Endothelial cell of umbilical vein (primary cell): ENCODE data around the gene MRAP. TPM values are rescaled to one million over a fixed set of nuclear protein-coding genes. Genes with fewer than 3 reads are reported as not detected.
"Not testable (repeated sequence)": the region's sequence is repeated elsewhere in the genome, so short reads cannot be mapped to it uniquely, and the experiment has no call there.

ENCODE experiments used
- BruUV-seq: library from RNA; stranded (reverse); fragments of 400-500 nt; replicated peaks from 2 replicates; lab custom pipeline; 2021; lab: Mats Ljungman, UMichigan
- CTCF ChIA-PET: fragments of 300-600, 350-600 bp; sonication (Branson Sonifier 250); formaldehyde crosslinking; loops from one replicate; lab custom pipeline; 2021; ENCODE audit warnings: antibody characterized with exemption, inconsistent platforms; lab: Charles Lee
- POLR2A ChIA-PET: fragments of 300-600, 350-600 bp; sonication (Branson Sonifier 250); formaldehyde crosslinking; loops from one replicate; lab custom pipeline; 2021; ENCODE audit warnings: antibody characterized with exemption, inconsistent platforms; lab: Charles Lee
- DNase-seq: peaks from one replicate; pipeline ENCODE4 v3.0.0-alpha.2; 2011; ENCODE audit warnings: low read depth, low spot score
- FAIRE-seq: peaks from 2 replicates; lab custom pipeline; 2011; peaks lifted over from hg19 to GRCh38; lab: Jason Lieb, UNC
- H2AFZ ChIP-seq: 2 replicates; pipeline ENCODE4 v1.6.0; 2012; ENCODE audit warnings: low read depth, low read length, control low read depth, inconsistent platforms
- H3K27ac ChIP-seq: 2 replicates; pipeline ENCODE4 v1.5.1; 2011; ENCODE audit warnings: low read depth, mild to moderate bottlenecking, control low read depth, low read length, moderate library complexity; ENCODE audit not compliant: insufficient read depth
- H3K27me3 ChIP-seq, 2 experiments: 2 replicates each; pipeline versions ENCODE4 v1.6.0 to v1.6.1; 2011; ENCODE audit warnings: low read length in 2 of 2, mixed read lengths in 1 of 2; ENCODE audit not compliant: control insufficient read depth in 2 of 2, insufficient read depth in 2 of 2
- H3K36me3 ChIP-seq, 2 experiments: 2 replicates in 1 of 2; 3 replicates in 1 of 2; pipeline ENCODE4 v1.5.1; 2011; ENCODE audit warnings: low read length in 2 of 2, mild to moderate bottlenecking in 1 of 2, moderate library complexity in 1 of 2; ENCODE audit not compliant: control insufficient read depth in 2 of 2, insufficient read depth in 2 of 2; ENCODE audit errors: extremely low read depth in 1 of 2
- H3K4me1 ChIP-seq: 3 replicates; pipeline ENCODE4 v1.5.1; 2011; ENCODE audit warnings: mild to moderate bottlenecking, low read length; ENCODE audit not compliant: control insufficient read depth, insufficient read depth; ENCODE audit errors: extremely low read depth
- H3K4me2 ChIP-seq: 2 replicates; pipeline ENCODE4 v1.6.1; 2011; ENCODE audit warnings: low read length, control low read depth, mixed read lengths; ENCODE audit not compliant: insufficient read depth
- H3K4me3 ChIP-seq, 3 experiments: fragments of 200-600 bp in 1 of 3; sonication (generic), shearing (Covaris generic) in 1 of 3; replicated peaks in 1 of 3; 2 replicates each; pipeline ENCODE4 v1.5.1; 2011 to 2016; ENCODE audit warnings: control low read depth in 3 of 3, low read length in 3 of 3, mild to moderate bottlenecking in 2 of 3, inconsistent platforms in 1 of 3, low read depth in 1 of 3, moderate library complexity in 1 of 3; ENCODE audit not compliant: insufficient read depth in 1 of 3
- H3K79me2 ChIP-seq: 2 replicates; pipeline ENCODE4 v1.6.0; 2012; ENCODE audit warnings: low read length, inconsistent platforms; ENCODE audit not compliant: control insufficient read depth, insufficient read depth
- H3K9ac ChIP-seq: replicated peaks from 2 replicates; pipeline ENCODE3; 2011; ENCODE audit warnings: low read length, control low read depth; ENCODE audit not compliant: insufficient read depth; ENCODE audit errors: extremely low read depth
- H3K9me1 ChIP-seq: replicated peaks from 3 replicates; pipeline ENCODE4 v1.6.0; 2011; ENCODE audit warnings: mild to moderate bottlenecking, low read length; ENCODE audit not compliant: control insufficient read depth, insufficient read depth; ENCODE audit errors: extremely low read depth
- H3K9me3 ChIP-seq: replicated peaks from 2 replicates; pipeline ENCODE4 v1.5.1; 2012; ENCODE audit warnings: low read length, inconsistent platforms; ENCODE audit not compliant: control insufficient read depth, insufficient read depth
- H4K20me1 ChIP-seq: replicated peaks from 2 replicates; pipeline ENCODE3; 2011; ENCODE audit warnings: mild to moderate bottlenecking, low read length; ENCODE audit not compliant: control insufficient read depth, insufficient read depth; ENCODE audit errors: extremely low read depth
- CTCF ChIP-seq, 2 donors: IDR thresholded peaks; 1 replicate in 1 of 2; 2 replicates in 1 of 2; pipeline ENCODE4 v1.5.1; 2011; ENCODE audit warnings: low read length in 2 of 2, mild to moderate bottlenecking in 2 of 2, moderate library complexity in 2 of 2, control low read depth in 1 of 2, inconsistent platforms in 1 of 2, low read depth in 1 of 2; ENCODE audit not compliant: insufficient read depth in 1 of 2; ENCODE audit errors: extremely low read depth in 1 of 2
- EZH2 ChIP-seq: IDR thresholded peaks from 2 replicates; pipeline ENCODE4 v1.6.1; 2012; ENCODE audit warnings: borderline replicate concordance, low read depth, mild to moderate bottlenecking, moderate library complexity, low read length, inconsistent platforms; ENCODE audit not compliant: severe bottlenecking
- FOS ChIP-seq: IDR thresholded peaks from 2 replicates; pipeline ENCODE4 v1.6.1; 2011; ENCODE audit warnings: mild to moderate bottlenecking, low read length, moderate library complexity, borderline replicate concordance; ENCODE audit not compliant: insufficient read depth
- GATA2 ChIP-seq: IDR thresholded peaks from 2 replicates; pipeline ENCODE4 v1.7.0; 2011; ENCODE audit warnings: low read depth, mild to moderate bottlenecking, moderate library complexity, mixed read lengths, low read length; ENCODE audit not compliant: insufficient read length, insufficient read depth
- JUN ChIP-seq: IDR thresholded peaks from 2 replicates; pipeline ENCODE4 v1.6.1; 2011; ENCODE audit warnings: borderline replicate concordance, low read depth; ENCODE audit not compliant: insufficient read length, insufficient read depth
- MAX ChIP-seq: IDR thresholded peaks from 2 replicates; pipeline ENCODE4 v1.6.1; 2011; ENCODE audit not compliant: insufficient read depth, insufficient read length
- MYC ChIP-seq: IDR thresholded peaks from one replicate; pipeline ENCODE4 v1.6.1; 2011; ENCODE audit warnings: mild to moderate bottlenecking, low read depth, low read length
- POLR2A ChIP-seq: IDR thresholded peaks from 2 replicates; pipeline ENCODE4 v1.6.1; 2012; ENCODE audit warnings: low read depth, mild to moderate bottlenecking, control low read depth, low read length
- POLR2AphosphoS5 ChIP-seq: IDR thresholded peaks from 2 replicates; pipeline ENCODE4 v1.6.1; 2012; ENCODE audit warnings: low read depth, mild to moderate bottlenecking, control low read depth, low read length, moderate library complexity; ENCODE audit not compliant: insufficient read depth
- dilution Hi-C: fragments of 300-500 bp; cut with MboI; formaldehyde crosslinking; loops from one replicate; pipeline ENCODE4 v1.15.0; 2019; ENCODE audit warnings: low sequenced_read_pairs; ENCODE audit not compliant: extremely low pct_ligation_motif_present
- intact Hi-C: fragments of 100-400 bp; cut with micrococcal nuclease; formaldehyde crosslinking; loops from one replicate; pipeline ENCODE4 v1.10.0; 2022
- polyA plus RNA-seq, 4 experiments: library from polyadenylated mRNA; depleted of rRNA in 3 of 4; stranded (reverse) in 3 of 4; unstranded in 1 of 4; fragments of >200 nt; gene quantifications; 2 replicates each; pipeline versions ENCODE4 v1.2.1 to v1.2.3, GENCODE V29; 2011 to 2012; ENCODE audit warnings: missing spikeins in 1 of 4
- total RNA-seq: library from RNA; stranded (reverse); gene quantifications from 2 replicates; pipeline ENCODE4 v1.2.3, GENCODE V29; 2021

The MRAP gene
- total and polyA plus RNA-seq, 2 donors (not counting 3 experiments of a cell fraction or from before 2014, with no cell fraction given): not detected

DNA sequence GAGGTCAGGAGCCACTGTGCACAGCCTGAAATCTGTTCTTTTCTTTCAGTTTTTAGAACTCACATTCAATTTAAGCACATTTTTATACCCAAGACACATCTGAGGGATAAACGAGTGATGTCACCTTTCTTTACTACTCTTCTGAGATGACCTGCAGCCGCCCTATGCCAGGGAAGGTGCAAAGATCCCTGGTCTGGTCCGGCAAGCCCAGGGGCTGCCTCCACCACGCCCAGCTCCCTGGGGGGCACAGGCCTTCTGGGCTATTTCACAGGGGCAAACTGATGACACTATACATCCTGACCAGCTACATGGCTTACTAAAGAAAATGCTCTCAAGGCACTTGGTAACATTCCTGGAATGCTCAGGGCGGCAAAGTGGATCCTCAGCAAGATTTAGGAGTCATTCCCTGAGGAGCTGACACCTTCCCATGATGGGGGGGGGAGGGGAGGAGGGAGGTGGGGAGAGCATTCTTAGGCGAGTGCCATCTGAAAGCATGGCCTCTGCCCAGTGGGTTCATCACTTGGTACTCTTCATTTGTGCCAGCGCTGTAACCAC, 11.3 kb downstream of the MRAP start:
- intact Hi-C loops: loop anchor here (5.0 kb wide), 1 partner anchor 292 kb away; no protein-coding TSS in a partner anchor

GRCh38 chr21:32310976-32311375, 12.3 kb downstream of the MRAP start:
- H3K4me3 ChIP-seq, FAIRE-seq, H3K9ac ChIP-seq, H2AFZ ChIP-seq, dilution Hi-C loops, H4K20me1 ChIP-seq, H3K36me3 ChIP-seq, H3K79me2 ChIP-seq, BruUV-seq, DNase-seq, H3K9me1 ChIP-seq, H3K27ac ChIP-seq, intact Hi-C loops, H3K4me2 ChIP-seq, H3K4me1 ChIP-seq, H3K9me3 ChIP-seq, H3K27me3 ChIP-seq: not testable (repeated sequence)
- CTCF ChIA-PET: interaction anchor here (0.6 kb wide), 1 partner anchor 290 kb away, joined by 3 read pairs; no protein-coding TSS in a partner anchor
- POLR2A ChIA-PET: interaction anchor here (0.6 kb wide), 1 partner anchor 301 kb away, joined by 5 read pairs; the partner anchor contains the start of gene CFAP298

More for the DNA sequence above, 11.3 kb downstream of the MRAP start:
- POLR2A ChIA-PET: no interaction called here
- H3K27me3 ChIP-seq: no peaks in the 10 kb centered on the region
- H3K36me3 ChIP-seq: peaks cover 5 to 8% of the 10 kb centered on the region in 2 experiments
- H3K4me1 ChIP-seq: no peaks in the 10 kb centered on the region
- FAIRE-seq: no peak
- H3K4me3 ChIP-seq: no peak overlapping the region
- no TSS peak for BruUV-seq
- CTCF ChIA-PET: interaction anchor here (1.3 kb wide), 1 partner anchor 291 kb away, joined by 5 read pairs; no protein-coding TSS in a partner anchor
- no peak for DNase-seq
- H3K4me2 ChIP-seq: no peak overlapping the region
- no peaks in the 10 kb centered on the region for H3K9me3 ChIP-seq
- no peaks in the 10 kb centered on the region for H4K20me1 ChIP-seq
- no peaks in the 10 kb centered on the region for H3K79me2 ChIP-seq
- H3K9me1 ChIP-seq: no peaks in the 10 kb centered on the region
- dilution Hi-C loops: no loop called here
- no peak for TF ChIP-seq MAX
- no peak for TF ChIP-seq FOS
- no peak for TF ChIP-seq JUN
- TF ChIP-seq MYC: no peak
- TF ChIP-seq EZH2: no peak
- TF ChIP-seq POLR2AphosphoS5: no peak
- no peak for TF ChIP-seq GATA2
- no peak for TF ChIP-seq CTCF (IDR thresholded peaks at IDR 0.05; ENCODE audit: extremely low read depth in 1 of 2, insufficient read depth in 1 of 2, low read depth in 1 of 2, low read length in 2 of 2)
- TF ChIP-seq POLR2A: no peak
- no peak overlapping the region for H3K9ac ChIP-seq
- no peak overlapping the region for H3K27ac ChIP-seq
- H2AFZ ChIP-seq: no peak overlapping the region
